Stimulated activated naive CD8-positive, alpha-beta T cell treated with anti-CD3 and anti-CD28 coated beads, Interleukin-15, amount 100 ng/mL, for 72 hours (primary cell): ENCODE measurements around the gene ZNF98.

Experiments used
- ATAC-seq: fragments of 150-1000 bp; cut with Tn5 transposase; 2 replicates; pipeline ENCODE4 v1.10.0; 2021; ENCODE audit warnings: mild to moderate bottlenecking, moderate library complexity
- DNase-seq, 2 donors: peaks; one replicate each; pipeline ENCODE4 v3.0.0; 2021 to 2022
- H3K27ac Mint-ChIP-seq, 2 donors: one replicate each; pipeline ENCODE4 v1.8.0; 2022; ENCODE audit warnings: mild to moderate bottlenecking in 2 of 2, mixed read lengths in 2 of 2, moderate library complexity in 2 of 2
- H3K27me3 Mint-ChIP-seq: one replicate; pipeline ENCODE4 v1.8.0; 2022; ENCODE audit warnings: mixed read lengths
- H3K4me1 Mint-ChIP-seq: one replicate; pipeline ENCODE4 v1.8.0; 2022; ENCODE audit warnings: mild to moderate bottlenecking, mixed read lengths
- H3K4me3 Mint-ChIP-seq, 2 donors: one replicate each; pipeline ENCODE4 v1.8.0; 2022; ENCODE audit warnings: mild to moderate bottlenecking in 2 of 2, mixed read lengths in 2 of 2, moderate library complexity in 1 of 2
- H3K9me3 Mint-ChIP-seq, 2 donors: one replicate each; pipeline ENCODE4 v1.8.0; 2022; ENCODE audit warnings: mixed read lengths in 2 of 2

Gene ZNF98

DNA sequence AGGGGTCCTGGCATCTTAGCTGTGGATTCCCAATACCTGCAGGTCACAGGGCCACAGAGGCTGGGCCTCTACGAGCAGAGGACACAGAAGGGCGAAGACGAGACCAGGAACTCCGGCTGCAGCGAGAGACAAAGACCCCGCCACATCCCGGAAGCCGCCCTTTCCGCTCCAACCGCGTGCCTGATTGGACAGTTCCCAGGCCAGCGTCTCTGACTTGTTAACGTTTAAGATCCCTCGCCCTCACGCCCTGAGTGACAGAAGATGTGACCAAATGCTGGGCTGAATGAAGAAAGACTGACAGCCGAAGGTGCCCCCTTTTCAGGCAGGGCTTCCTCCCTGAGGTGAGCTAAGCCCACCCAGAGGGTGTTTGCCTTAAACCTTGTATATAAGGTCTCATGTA, at the start of gene ZNF98:
ZNF98 (minus strand) TSS at position 136 of the 400 bp plus-strand sequence; CDS start at position 14, 122 bp downstream.
- Mint-ChIP-seq H3K9me3 (peaks cover 25 to 58% of the 10 kb centered on the region in 2 donors), H3K27me3 (no peaks in the 10 kb centered on the region), H3K27ac (no peak within 1 kb of the TSS), H3K4me3 (no peak within 1 kb of the TSS), H3K4me1 (no peaks in the 10 kb centered on the region)
- no peak for DNase-seq
- ATAC-seq, result no peak

DNA sequence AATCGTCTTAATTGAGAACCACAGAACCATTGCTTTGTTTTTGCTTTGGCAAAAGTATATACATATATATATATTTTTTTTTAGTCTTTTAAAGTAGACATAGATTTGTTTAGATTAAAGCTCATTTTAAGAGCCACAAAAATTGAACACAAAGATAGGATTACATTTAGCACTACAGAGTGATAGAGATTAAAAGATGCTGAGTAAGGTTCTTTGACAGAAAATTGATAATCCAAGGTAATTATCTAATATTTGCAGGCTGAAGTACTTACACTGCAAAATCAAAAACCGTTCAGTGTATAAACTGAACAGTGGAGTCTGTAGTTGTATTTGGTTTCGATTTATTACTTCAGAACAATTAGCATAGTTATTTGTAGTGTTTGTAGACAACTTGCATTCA, 24.5 kb upstream of the ZNF98 start:
- H3K9me3 Mint-ChIP-seq, result peaks cover 21 to 41% of the 10 kb centered on the region in 2 donors
- DNase-seq (no peak), ATAC-seq (no peak)
- H3K27me3 Mint-ChIP-seq, result no peaks in the 10 kb centered on the region
- no peaks in the 10 kb centered on the region for H3K4me1 Mint-ChIP-seq
- no peak overlapping the region for H3K4me3 Mint-ChIP-seq
- H3K27ac Mint-ChIP-seq, result no peak overlapping the region

DNA sequence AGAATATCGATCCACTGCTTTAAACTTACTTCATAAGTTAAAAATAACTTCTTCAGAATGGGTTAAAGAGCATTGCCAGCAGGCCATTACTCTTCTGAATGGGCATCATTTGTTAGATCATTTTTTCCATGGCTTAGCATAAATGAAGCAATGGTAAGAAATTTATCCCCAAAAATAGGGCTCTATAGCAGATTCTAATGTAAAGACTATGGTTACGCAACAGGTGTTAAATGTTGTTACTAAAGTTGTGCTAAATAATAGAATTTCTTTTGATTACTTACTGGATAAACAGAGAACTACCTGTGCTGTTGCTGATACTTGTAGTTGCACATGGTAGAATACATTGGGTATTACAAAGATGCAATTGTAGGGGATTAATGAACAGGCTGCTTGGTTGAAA, 15.9 kb upstream of the ZNF98 start:
- H3K4me1 Mint-ChIP-seq, result no peaks in the 10 kb centered on the region

GRCh38 chr19:22427960-22428913, 6.1 kb upstream of the ZNF98 start:
- peaks cover 11 to 26% of the 10 kb centered on the region in 2 donors for H3K9me3 Mint-ChIP-seq
- DNase-seq (no peak), ATAC-seq (no peak)
- H3K4me3 Mint-ChIP-seq, result no peak overlapping the region
- H3K4me1 Mint-ChIP-seq, result no peaks in the 10 kb centered on the region
- no peak overlapping the region for H3K27ac Mint-ChIP-seq
- H3K27me3 Mint-ChIP-seq, result no peaks in the 10 kb centered on the region

More for the DNA sequence above, 15.9 kb upstream of the ZNF98 start:
- no peak for ATAC-seq
- DNase-seq, result no peak
- no peaks in the 10 kb centered on the region for H3K27me3 Mint-ChIP-seq
- peaks cover 8 to 19% of the 10 kb centered on the region in 2 donors for H3K9me3 Mint-ChIP-seq
- no peak overlapping the region for H3K27ac Mint-ChIP-seq
- H3K4me3 Mint-ChIP-seq, result no peak overlapping the region

- ATAC-seq (no peak), DNase-seq (no peak)
- Mint-ChIP-seq H3K4me3 (no peak overlapping the region), H3K27me3 (no peaks in the 10 kb centered on the region), H3K4me1 (no peaks in the 10 kb centered on the region), H3K9me3 (peaks cover 11 to 26% of the 10 kb centered on the region in 2 donors), H3K27ac (no peak overlapping the region)
These were observed 5.4 kb upstream of the ZNF98 start for GRCh38 chr19:22427547-22427946.

GRCh38 chr19:22426901-22427300, 4.8 kb upstream of the ZNF98 start:
- Mint-ChIP-seq H3K27ac (no peak overlapping the region), H3K9me3 (peaks cover 14 to 31% of the 10 kb centered on the region in 2 donors), H3K4me3 (no peak overlapping the region), H3K4me1 (no peaks in the 10 kb centered on the region), H3K27me3 (no peaks in the 10 kb centered on the region)
- DNase-seq (no peak), ATAC-seq (no peak)

GRCh38 chr19:22421797-22422196, 349 bp downstream of the ZNF98 start:
- no peak overlapping the region for H3K27ac Mint-ChIP-seq
- no peak for DNase-seq
- H3K4me3 Mint-ChIP-seq, result no peak overlapping the region
- no peaks in the 10 kb centered on the region for H3K4me1 Mint-ChIP-seq
- no peaks in the 10 kb centered on the region for H3K27me3 Mint-ChIP-seq
- no peak for ATAC-seq
- peaks cover 26 to 57% of the 10 kb centered on the region in 2 donors for H3K9me3 Mint-ChIP-seq

GRCh38 chr19:22354665-22355064, 67.5 kb downstream of the ZNF98 start:
- Mint-ChIP-seq H3K4me1 (no peaks in the 10 kb centered on the region), H3K27ac (no peak overlapping the region), H3K4me3 (no peak overlapping the region), H3K9me3 (peaks cover 12 to 18% of the 10 kb centered on the region in 2 donors), H3K27me3 (no peaks in the 10 kb centered on the region)
- DNase-seq, result no peak
- no peak for ATAC-seq
